GM21367 (cell line): ENCODE measurements around the gene CMTM2.
"Not testable (repeated sequence)": the region's sequence is repeated elsewhere in the genome, so short reads cannot be mapped to it uniquely, and the experiment has no call there.

Source experiments
- ATAC-seq: cut with Tn5 transposase; IDR thresholded peaks from one replicate; pipeline ENCODE4 v1.9.1; 2021; ENCODE audit not compliant: unreplicated experiment

Gene CMTM2

GRCh38 chr16:66605177-66605978 is 26.1 kb downstream of the CMTM2 start:
- ATAC-seq: no peak

GRCh38 chr16:66605979-66606751 is 26.9 kb downstream of the CMTM2 start:
- peak; percentile 50 for ATAC-seq

- no peak for ATAC-seq
Measured at GRCh38 chr16:66608241-66609138, 29.2 kb downstream of the CMTM2 start.

GRCh38 chr16:66609139-66609510 is 29.9 kb downstream of the CMTM2 start:
- ATAC-seq: no peak

GRCh38 chr16:66610111-66610820 is 31.0 kb downstream of the CMTM2 start:
- no peak for ATAC-seq

- ATAC-seq: not testable (repeated sequence)
Measured at GRCh38 chr16:66611911-66612310, 32.6 kb downstream of the CMTM2 start.

- no peak for ATAC-seq
Measured at GRCh38 chr16:66612422-66612821, 33.2 kb downstream of the CMTM2 start.

- ATAC-seq: no peak
Measured at GRCh38 chr16:66614161-66614802, 35.0 kb downstream of the CMTM2 start.

- no peak for ATAC-seq
Measured at GRCh38 chr16:66616169-66616568, 36.9 kb downstream of the CMTM2 start.

- no peak for ATAC-seq
Measured at GRCh38 chr16:66616592-66616991, 37.3 kb downstream of the CMTM2 start.

GRCh38 chr16:66617010-66617434 is 37.8 kb downstream of the CMTM2 start:
- ATAC-seq: no peak

GRCh38 chr16:66617728-66618127 is 38.5 kb downstream of the CMTM2 start:
- ATAC-seq: no peak

GRCh38 chr16:66618588-66619375 is 39.5 kb downstream of the CMTM2 start:
- no peak for ATAC-seq

- ATAC-seq: no peak
Measured at GRCh38 chr16:66619534-66620428, 40.5 kb downstream of the CMTM2 start.

- no peak for ATAC-seq
Measured at GRCh38 chr16:66620429-66620795, 41.1 kb downstream of the CMTM2 start.

- ATAC-seq: no peak
Measured at GRCh38 chr16:66621973-66622372, 42.7 kb downstream of the CMTM2 start.

GRCh38 chr16:66622863-66623262 is 43.6 kb downstream of the CMTM2 start:
- no peak for ATAC-seq

GRCh38 chr16:66623755-66624154 is 44.5 kb downstream of the CMTM2 start:
- ATAC-seq: no peak
